Cardiac ventricle fibroblast (primary cell): ENCODE results near the gene ALLC. TPM values are rescaled to one million over a fixed set of nuclear protein-coding genes. Genes with fewer than 3 reads are reported as not detected.

Experiments used
- total RNA-seq: library from RNA; depleted of rRNA; stranded (reverse); fragments of >200 nt; gene quantifications from 2 replicates; pipeline ENCODE4 v1.2.3, GENCODE V29; 2015

Gene ALLC
- not detected in 2 replicates for total RNA-seq

GRCh38 chr2:3657881-3658280 is at the start of gene ALLC:
ALLC (plus strand) TSS chr2:3658200; CDS start chr2:3671158, 12,958 bp downstream.

GRCh38 chr2:3703236-3703756 is 45.3 kb downstream of the ALLC start, which contains the start of gene DCDC2C:
DCDC2C (plus strand) TSS chr2:3703575; CDS start chr2:3703752, 177 bp downstream.

Other genes with a start within 250 kb of the ALLC start
- gene ADI1, start 138.7 kb upstream of the ALLC start, total RNA-seq: 58.0 and 75.1 TPM in 2 replicates
- gene RNASEH1, start 99.9 kb upstream of the ALLC start, total RNA-seq: 16.5 and 19.3 TPM in 2 replicates
- gene RPS7, start 82.9 kb upstream of the ALLC start, total RNA-seq: 3,219 and 3,585 TPM in 2 replicates
- 8.2 and 13.2 TPM in 2 replicates for gene COLEC11, start 63.1 kb upstream of the ALLC start, total RNA-seq
- gene DCDC2C, start 45.4 kb downstream of the ALLC start, total RNA-seq: not detected in 2 replicates